ENCODE measurements around the gene DHX32.
"Not testable (repeated sequence)": the region's sequence is repeated elsewhere in the genome, so short reads cannot be mapped to it uniquely, and the experiment has no call there.

DNA sequence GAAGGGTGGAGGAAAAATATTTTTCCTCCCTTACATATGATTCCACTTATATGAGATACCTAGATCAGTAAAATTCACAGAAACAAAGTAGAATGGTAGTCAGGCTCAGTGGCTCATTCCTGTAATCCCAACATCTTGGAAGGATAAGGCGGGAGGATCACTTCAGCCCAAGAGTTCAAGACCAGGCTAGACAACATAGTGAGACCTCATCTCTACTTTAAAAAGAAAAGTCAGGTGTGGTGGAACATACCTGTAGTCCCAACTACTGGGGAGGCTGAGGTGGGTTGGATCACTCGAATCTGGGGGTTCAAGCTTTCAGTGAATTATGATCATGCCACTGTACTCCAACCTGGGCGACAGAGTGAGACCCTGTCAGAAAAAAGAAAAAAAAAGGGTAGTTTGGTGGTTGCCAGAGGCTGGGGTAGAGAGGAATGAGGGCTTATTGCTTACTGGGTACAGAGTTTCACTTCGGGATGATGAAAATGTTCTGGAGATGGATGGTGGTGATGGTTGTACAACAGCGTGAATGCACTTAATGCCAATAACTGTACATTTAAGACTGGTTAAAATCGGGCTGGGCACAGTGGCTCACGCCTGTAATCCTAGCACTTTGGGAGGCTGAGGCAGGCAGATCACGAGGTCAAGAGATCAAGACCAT lies 36.7 kb upstream of the DHX32 start:
- not testable (repeated sequence) for TF ChIP-seq CTCF (optimal IDR thresholded peaks at IDR 0.05 in 1 of 3, IDR thresholded peaks at IDR 0.05 in 1 of 3, conservative IDR thresholded peaks at IDR 0.05 in 1 of 3; ENCODE audit: extremely low read depth in 1 of 3, insufficient read depth in 2 of 3, low read length in 3 of 3); EZH2 (IDR thresholded peaks at IDR 0.05; ENCODE audit: low read length)
